ENCODE results near the gene ADAMTS12.

DNA sequence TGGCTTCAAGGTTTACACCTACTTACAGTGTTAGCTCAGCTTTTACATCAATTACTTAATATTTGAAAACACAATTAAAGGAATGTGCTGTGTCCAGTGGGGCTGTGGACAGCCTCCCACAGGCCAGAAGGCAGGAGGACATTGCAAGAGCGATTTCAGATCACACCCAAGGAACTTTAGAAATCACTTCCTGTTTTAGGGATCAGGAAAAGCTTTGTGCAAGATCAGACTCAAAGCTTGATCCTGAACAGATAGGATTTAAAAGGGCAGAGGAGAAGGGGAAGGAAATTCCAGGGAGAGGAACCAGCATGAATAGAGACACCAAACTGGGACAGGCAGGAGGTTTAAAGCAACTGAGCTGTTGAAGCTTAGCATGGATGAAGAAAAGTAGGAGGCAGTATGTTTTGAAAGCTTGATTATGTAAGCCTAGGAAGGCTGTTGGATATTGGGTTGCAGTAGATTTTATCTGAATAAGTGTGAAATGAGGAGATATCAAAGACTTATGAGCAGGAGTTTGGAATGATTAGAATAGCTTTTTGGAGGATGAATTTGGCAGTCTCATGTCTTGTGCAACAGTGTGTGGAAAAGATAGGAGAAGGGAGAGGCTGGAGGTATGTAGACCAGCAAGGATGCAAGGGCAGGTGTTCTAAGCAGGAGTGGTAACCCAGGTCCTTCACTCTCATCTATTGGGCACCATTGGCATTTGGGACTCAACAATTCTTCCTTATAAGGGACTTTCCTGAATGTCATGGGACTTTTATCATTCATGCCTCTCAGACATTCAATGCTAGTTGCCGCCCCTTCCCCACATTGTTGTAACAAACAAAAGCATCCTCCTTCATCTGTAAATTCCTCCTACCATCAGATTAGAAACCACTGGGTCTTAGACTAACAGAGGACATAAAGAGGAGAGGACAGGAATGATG is 327.5 kb downstream of the ADAMTS12 start:
- no peak for TF ChIP-seq POLR2A (IDR thresholded peaks at IDR 0.05)
- TF ChIP-seq, protein P1, sequence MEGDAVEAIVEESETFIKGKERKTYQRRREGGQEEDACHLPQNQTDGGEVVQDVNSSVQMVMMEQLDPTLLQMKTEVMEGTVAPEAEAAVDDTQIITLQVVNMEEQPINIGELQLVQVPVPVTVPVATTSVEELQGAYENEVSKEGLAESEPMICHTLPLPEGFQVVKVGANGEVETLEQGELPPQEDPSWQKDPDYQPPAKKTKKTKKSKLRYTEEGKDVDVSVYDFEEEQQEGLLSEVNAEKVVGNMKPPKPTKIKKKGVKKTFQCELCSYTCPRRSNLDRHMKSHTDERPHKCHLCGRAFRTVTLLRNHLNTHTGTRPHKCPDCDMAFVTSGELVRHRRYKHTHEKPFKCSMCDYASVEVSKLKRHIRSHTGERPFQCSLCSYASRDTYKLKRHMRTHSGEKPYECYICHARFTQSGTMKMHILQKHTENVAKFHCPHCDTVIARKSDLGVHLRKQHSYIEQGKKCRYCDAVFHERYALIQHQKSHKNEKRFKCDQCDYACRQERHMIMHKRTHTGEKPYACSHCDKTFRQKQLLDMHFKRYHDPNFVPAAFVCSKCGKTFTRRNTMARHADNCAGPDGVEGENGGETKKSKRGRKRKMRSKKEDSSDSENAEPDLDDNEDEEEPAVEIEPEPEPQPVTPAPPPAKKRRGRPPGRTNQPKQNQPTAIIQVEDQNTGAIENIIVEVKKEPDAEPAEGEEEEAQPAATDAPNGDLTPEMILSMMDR (IDR thresholded peaks at IDR 0.05) = no peak

All from body of pancreas (tissue), 4 donors.